GM12891 (cell line): ENCODE results near the gene LSM12.

Source experiments
- POLR2A ChIP-seq: IDR thresholded peaks from 2 replicates; pipeline ENCODE4 v1.6.1; 2011; ENCODE audit warnings: low read depth, low read length, control low read depth
- POLR2AphosphoS5 ChIP-seq: IDR thresholded peaks from 2 replicates; pipeline ENCODE4 v1.6.1; 2011; ENCODE audit warnings: low read depth, low read length, control low read depth
- TAF1 ChIP-seq: IDR thresholded peaks from 2 replicates; pipeline ENCODE4 v1.6.1; 2011; ENCODE audit warnings: low read depth, low read length, control low read depth

GRCh38 chr17:44007346-44008204 is 58.9 kb downstream of the LSM12 start:
- no peak for TF ChIP-seq POLR2AphosphoS5
- TF ChIP-seq POLR2A, result no peak
- no peak for TF ChIP-seq TAF1
